B cell (primary cell): ENCODE measurements around the gene IL1RAPL1.

Source experiments
- EZH2 ChIP-seq: IDR thresholded peaks from 2 replicates; pipeline ENCODE4 v1.6.1; 2012; ENCODE audit warnings: borderline replicate concordance, low read depth, mild to moderate bottlenecking, moderate library complexity, low read length; ENCODE audit not compliant: insufficient read depth, poor library complexity, severe bottlenecking
- TF ChIP-seq, protein P1 (sequence below): fragments of 200-600 bp; IDR thresholded peaks from one replicate; pipeline ENCODE4 v1.8.0; 2022; ENCODE audit warnings: antibody characterized with exemption, mild to moderate bottlenecking

DNA sequence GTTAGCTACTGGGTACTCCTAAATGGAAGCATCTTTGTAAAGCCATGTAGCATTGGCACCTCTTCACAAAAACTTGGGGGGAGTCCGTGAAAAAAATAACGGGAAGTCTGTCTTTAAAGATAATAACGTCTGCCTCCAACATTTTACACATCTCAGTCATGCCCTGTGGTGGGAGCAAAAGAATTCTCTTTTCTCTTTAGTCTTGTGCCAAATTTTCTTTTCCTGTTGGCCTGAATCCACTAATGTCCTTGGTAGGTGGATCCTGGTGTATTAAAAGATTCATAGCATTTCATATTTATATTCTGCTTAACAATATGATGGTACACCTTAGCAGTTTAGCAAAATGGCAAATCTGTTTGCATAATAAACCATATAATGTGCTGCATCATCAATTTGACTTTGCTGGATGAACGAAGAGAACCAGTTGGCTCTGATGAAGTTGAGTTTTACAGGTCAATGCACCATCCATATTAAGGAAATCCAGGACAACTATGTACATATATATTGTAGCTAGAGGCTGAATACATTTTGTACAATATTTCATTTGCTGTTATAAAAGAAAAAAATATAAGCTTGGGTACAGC is 881.8 kb downstream of the IL1RAPL1 start:
- TF ChIP-seq, protein P1, sequence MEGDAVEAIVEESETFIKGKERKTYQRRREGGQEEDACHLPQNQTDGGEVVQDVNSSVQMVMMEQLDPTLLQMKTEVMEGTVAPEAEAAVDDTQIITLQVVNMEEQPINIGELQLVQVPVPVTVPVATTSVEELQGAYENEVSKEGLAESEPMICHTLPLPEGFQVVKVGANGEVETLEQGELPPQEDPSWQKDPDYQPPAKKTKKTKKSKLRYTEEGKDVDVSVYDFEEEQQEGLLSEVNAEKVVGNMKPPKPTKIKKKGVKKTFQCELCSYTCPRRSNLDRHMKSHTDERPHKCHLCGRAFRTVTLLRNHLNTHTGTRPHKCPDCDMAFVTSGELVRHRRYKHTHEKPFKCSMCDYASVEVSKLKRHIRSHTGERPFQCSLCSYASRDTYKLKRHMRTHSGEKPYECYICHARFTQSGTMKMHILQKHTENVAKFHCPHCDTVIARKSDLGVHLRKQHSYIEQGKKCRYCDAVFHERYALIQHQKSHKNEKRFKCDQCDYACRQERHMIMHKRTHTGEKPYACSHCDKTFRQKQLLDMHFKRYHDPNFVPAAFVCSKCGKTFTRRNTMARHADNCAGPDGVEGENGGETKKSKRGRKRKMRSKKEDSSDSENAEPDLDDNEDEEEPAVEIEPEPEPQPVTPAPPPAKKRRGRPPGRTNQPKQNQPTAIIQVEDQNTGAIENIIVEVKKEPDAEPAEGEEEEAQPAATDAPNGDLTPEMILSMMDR = no peak
- TF ChIP-seq EZH2 = no peak
